K562 (cell line): ENCODE data around the gene MPHOSPH9. TPM values are rescaled to one million over a fixed set of nuclear protein-coding genes. Genes with fewer than 3 reads are reported as not detected.
A peak's percentile ranks its signal among the peaks of the same experiment; 100 is the strongest.

Source experiments
- ATAC-seq: fragments of 200-7000 bp; cut with Tn5 transposase; 3 replicates; pipeline ENCODE4 v1.9.1; 2020; ENCODE audit warnings: moderate library complexity
- BruUV-seq: library from RNA; stranded (reverse); fragments of 400-500 nt; replicated peaks from 2 replicates; lab custom pipeline; 2021; lab: Mats Ljungman, UMichigan
- CTCF ChIA-PET: fragments of 300-600 bp; formaldehyde crosslinking; extraction: SDS; loops from one replicate; lab custom pipeline; 2021; ENCODE audit warnings: low intra/inter-chr PET ratio; lab: Yijun Ruan, JAX
- POLR2A ChIA-PET: fragments of 300-600, 350-650 bp; sonication (Branson Sonifier 250); formaldehyde crosslinking; extraction: SDS; loops from one replicate; lab custom pipeline; 2021; ENCODE audit warnings: antibody characterized with exemption, inconsistent platforms; lab: Yijun Ruan, JAX
- DNase-seq, 4 experiments: peaks; one replicate each; pipeline versions ENCODE4 v3.0.0 to v3.0.0-alpha.2; 2011 to 2018; ENCODE audit warnings: low spot score in 3 of 4, mixed read lengths in 3 of 4; ENCODE audit errors: extremely low read depth in 1 of 4
- FAIRE-seq: peaks from 2 replicates; lab custom pipeline; 2011; peaks lifted over from hg19 to GRCh38; lab: Jason Lieb, UNC
- H2AFZ ChIP-seq: 2 replicates; pipeline ENCODE4 v1.6.0; 2011; ENCODE audit warnings: low read depth, low read length, control low read depth, inconsistent platforms
- H3K27ac ChIP-seq: fragments of 200-600 bp; 3 replicates; pipeline ENCODE4 v1.8.0; 2011; ENCODE audit warnings: low read depth, mild to moderate bottlenecking, control low read depth, inconsistent platforms, low read length, moderate library complexity, mixed read lengths; ENCODE audit errors: extremely low read depth
- H3K27me3 ChIP-seq, 2 experiments: fragments of 300-600 bp in 1 of 2; 2 replicates in 1 of 2; 3 replicates in 1 of 2; pipeline versions ENCODE4 v1.6.0 to v1.8.0; 2011; ENCODE audit warnings: inconsistent platforms in 2 of 2, low read length in 2 of 2, mild to moderate bottlenecking in 1 of 2, mixed read lengths in 1 of 2, moderate library complexity in 1 of 2; ENCODE audit not compliant: control insufficient read depth in 2 of 2, insufficient read depth in 2 of 2
- H3K36me3 ChIP-seq: fragments of 300-600 bp; 3 replicates; pipeline ENCODE4 v1.8.0; 2011; ENCODE audit warnings: mild to moderate bottlenecking, low read length, inconsistent platforms; ENCODE audit not compliant: control insufficient read depth, insufficient read depth
- H3K4me1 ChIP-seq, 2 experiments: fragments of 200-600 bp in 1 of 2; replicated peaks in 1 of 2; 2 replicates in 1 of 2; 3 replicates in 1 of 2; pipeline versions ENCODE4 v1.5.1 to v1.8.0; 2011; ENCODE audit warnings: inconsistent platforms in 2 of 2, low read length in 2 of 2, mild to moderate bottlenecking in 1 of 2, mixed read lengths in 1 of 2, moderate library complexity in 1 of 2; ENCODE audit not compliant: control insufficient read depth in 2 of 2, insufficient read depth in 2 of 2
- H3K4me2 ChIP-seq: 2 replicates; pipeline ENCODE4 v1.6.1; 2011; ENCODE audit warnings: low read length, control low read depth, inconsistent platforms, mixed read lengths; ENCODE audit not compliant: insufficient read depth
- H3K4me3 ChIP-seq: fragments of 200-600 bp; sonication (generic), shearing (Covaris generic); 2 replicates; pipeline ENCODE4 v1.5.1; 2016; ENCODE audit warnings: control low read depth, inconsistent platforms
- H3K79me2 ChIP-seq: fragments of 200-600 bp; 3 replicates; pipeline ENCODE4 v1.8.0; 2011; ENCODE audit warnings: low read length, inconsistent platforms; ENCODE audit not compliant: control insufficient read depth, insufficient read depth
- H3K9ac ChIP-seq, 2 experiments: 2 replicates each; pipeline versions ENCODE4 v1.6.0 to v1.6.1; 2011; ENCODE audit warnings: low read depth in 2 of 2, low read length in 2 of 2, control low read depth in 1 of 2, inconsistent platforms in 1 of 2, mild to moderate bottlenecking in 1 of 2, mixed read lengths in 1 of 2; ENCODE audit not compliant: insufficient read depth in 1 of 2
- H3K9me1 ChIP-seq: one replicate; pipeline ENCODE4 v1.6.0; 2011; ENCODE audit warnings: inconsistent platforms, mild to moderate bottlenecking, low read length, moderate library complexity; ENCODE audit not compliant: control insufficient read depth, insufficient read depth
- H3K9me3 ChIP-seq: replicated peaks from 2 replicates; pipeline ENCODE4 v1.5.1; 2011; ENCODE audit warnings: low read depth, low read length, inconsistent platforms; ENCODE audit not compliant: control insufficient read depth, insufficient read depth
- H4K20me1 ChIP-seq: replicated peaks from 2 replicates; pipeline ENCODE4 v1.6.1; 2011; ENCODE audit warnings: low read length, inconsistent platforms, mixed read lengths; ENCODE audit not compliant: control insufficient read depth, insufficient read depth
- NFIC ChIP-seq: fragments of 450-650 bp; IDR thresholded peaks from 2 replicates; pipeline ENCODE4 v1.6.1; 2017; ENCODE audit warnings: mild to moderate bottlenecking, inconsistent platforms
- WGBS: fragments of 100-300 bp; shearing (Covaris generic); methylation state at CpG from one replicate; pipeline ENCODE4 v1.1.6; 2016; ENCODE audit warnings: low coverage, mixed read lengths; ENCODE audit not compliant: insufficient coverage; ENCODE audit errors: missing lambda C conversion rate; 5-methylcytosine and 5-hydroxymethylcytosine counted together
- in situ Hi-C: fragments of 300-500 bp; cut with MboI; formaldehyde crosslinking; loops from 4 replicates; pipeline ENCODE4 v1.15.0; 2018; ENCODE audit warnings: inconsistent platforms, mixed read lengths
- intact Hi-C: fragments of 100-400 bp; cut with micrococcal nuclease; formaldehyde crosslinking; loops from 2 replicates; pipeline ENCODE4 v1.14.2; 2022
- polyA plus RNA-seq, 8 experiments: library from polyadenylated mRNA; depleted of rRNA in 4 of 8; stranded (reverse) in 5 of 8; unstranded in 3 of 8; fragments of >200 nt; fragmentation: Nextera tagmentation in 2 of 8; fragmentation: Illumina TruSeq in 1 of 8; extraction: Ambion mirVana in 2 of 8; extraction: Trizol in 1 of 8; gene quantifications; 2 replicates each; pipeline versions ENCODE4 v1.2.1 to v1.2.3, GENCODE V29; 2011 to 2014; ENCODE audit warnings: inconsistent platforms in 1 of 8, missing spikeins in 1 of 8
- total RNA-seq, 7 experiments: library from RNA; depleted of rRNA in 6 of 7; stranded (reverse); fragments of >200 nt in 6 of 7; fragmentation: Illumina TruSeq in 2 of 7; extraction: Trizol in 2 of 7; gene quantifications; 2 replicates each; pipeline versions ENCODE4 v1.2.1 to v1.2.3, GENCODE V29; 2011 to 2021; ENCODE audit warnings: low replicate concordance in 1 of 7
- TF ChIP-seq, protein P1 (sequence below): fragments of 450-650 bp; formaldehyde crosslinking; IDR thresholded peaks from 2 replicates; pipeline ENCODE4 v1.4.0; 2020; ENCODE audit warnings: mild to moderate bottlenecking, moderate library complexity
- TF ChIP-seq, protein P2 (sequence below): sonication (generic); formaldehyde crosslinking; IDR thresholded peaks from 2 replicates; pipeline ENCODE4 v1.8.1; 2023; ENCODE audit warnings: missing genetic modification reagents, mild to moderate bottlenecking, borderline replicate concordance

MPHOSPH9 gene
- total and polyA plus RNA-seq, 9 of the 15 experiments (the other 6 are each of a cell fraction or from before 2014, with no cell fraction given), result 14.2 to 103 (median 54.5) TPM

DNA sequence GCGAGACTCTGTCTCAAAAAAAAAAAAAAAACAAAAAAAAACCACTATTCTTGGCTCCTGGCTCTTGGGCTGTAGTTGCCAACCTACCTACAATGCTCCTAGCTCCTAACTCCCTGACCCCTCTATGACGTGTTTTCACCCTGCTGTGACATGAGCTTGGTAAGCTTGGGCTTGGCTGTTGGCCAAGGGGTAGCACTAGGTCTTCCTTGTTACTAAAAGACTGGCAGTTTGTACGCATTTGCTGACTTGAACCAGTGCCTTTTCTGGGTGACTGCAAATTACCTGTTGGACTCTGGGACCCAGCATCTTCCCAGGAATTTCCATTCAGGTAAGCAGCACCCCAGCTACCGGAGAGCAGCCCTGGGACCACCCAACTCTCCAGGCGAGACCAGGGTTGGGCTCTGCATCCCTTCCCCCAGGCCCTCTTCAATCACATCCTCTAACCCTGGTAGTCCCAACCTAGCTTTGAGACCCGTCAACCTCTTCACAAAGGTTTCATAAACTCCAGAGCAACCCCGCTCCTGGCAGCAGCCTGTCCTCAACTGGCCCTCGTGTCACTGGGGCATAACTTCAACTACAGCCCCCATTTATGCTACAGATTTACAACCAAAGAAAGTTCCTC, 30.4 kb upstream of the MPHOSPH9 start:
- 84% methylated on average over 7 of the region's 8 CpGs for WGBS
- Histone ChIP-seq H3K4me2 (no peak overlapping the region), H2AFZ (no peak overlapping the region), H3K9me1 (no peaks in the 10 kb centered on the region), H4K20me1 (no peaks in the 10 kb centered on the region), H3K9me3 (no peaks in the 10 kb centered on the region), H3K4me3 (no peak overlapping the region), H3K27ac (no peak overlapping the region), H3K4me1 (peaks cover 5 to 18% of the 10 kb centered on the region in 2 experiments; a peak in 4 of 5 replicates), H3K36me3 (peaks cover 71% of the 10 kb centered on the region), H3K79me2 (peaks cover 6% of the 10 kb centered on the region; the same call in 1 of the 3 replicates), H3K9ac (0 out of 4 replicates have a peak overlapping the region, but pooled peaks of 1 of the 2 experiments have one; percentile 35), H3K27me3 (no peaks in the 10 kb centered on the region)
- ChIA-PET POLR2A (interaction anchor here (0.6 to 0.8 kb wide), 3 partner anchors 9 to 30 kb away, joined by 3 to 5 read pairs (median 4); partner anchors contain the start of genes MPHOSPH9 and MTRFR), CTCF (no interaction called here)
- intact Hi-C loops (no loop called here), in situ Hi-C loops (no loop called here)
- 0 out of 2 replicates have a peak, but pooled peaks have one; percentile 25 for TF ChIP-seq NFIC
- TF ChIP-seq, protein P1, sequence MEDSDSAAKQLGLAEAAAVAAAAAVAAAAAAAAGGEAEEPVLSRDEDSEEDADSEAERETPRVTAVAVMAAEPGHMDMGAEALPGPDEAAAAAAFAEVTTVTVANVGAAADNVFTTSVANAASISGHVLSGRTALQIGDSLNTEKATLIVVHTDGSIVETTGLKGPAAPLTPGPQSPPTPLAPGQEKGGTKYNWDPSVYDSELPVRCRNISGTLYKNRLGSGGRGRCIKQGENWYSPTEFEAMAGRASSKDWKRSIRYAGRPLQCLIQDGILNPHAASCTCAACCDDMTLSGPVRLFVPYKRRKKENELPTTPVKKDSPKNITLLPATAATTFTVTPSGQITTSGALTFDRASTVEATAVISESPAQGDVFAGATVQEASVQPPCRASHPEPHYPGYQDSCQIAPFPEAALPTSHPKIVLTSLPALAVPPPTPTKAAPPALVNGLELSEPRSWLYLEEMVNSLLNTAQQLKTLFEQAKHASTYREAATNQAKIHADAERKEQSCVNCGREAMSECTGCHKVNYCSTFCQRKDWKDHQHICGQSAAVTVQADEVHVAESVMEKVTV, result no peak
- no peak for ATAC-seq
- no TSS peak for BruUV-seq
- no peak for DNase-seq
- no peak for FAIRE-seq

DNA sequence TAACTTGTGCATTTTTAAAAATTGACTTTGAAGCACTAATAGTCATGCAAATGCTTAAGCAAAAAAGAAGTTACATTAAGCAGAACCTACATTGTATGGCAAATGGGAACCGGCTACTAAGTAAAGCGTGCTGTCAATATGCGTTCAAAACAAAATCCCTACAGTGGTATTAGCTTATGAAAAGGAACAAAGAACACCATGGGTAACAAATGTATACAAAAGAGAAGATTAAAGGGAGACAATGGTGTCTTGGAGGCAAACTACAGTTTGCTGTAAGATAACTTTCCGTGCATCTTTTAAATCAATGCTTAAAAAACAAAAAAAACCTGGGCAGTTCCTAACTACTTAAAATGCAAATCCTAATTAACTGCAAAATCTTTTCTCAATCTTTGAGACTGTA, 28.3 kb upstream of the MPHOSPH9 start:
- POLR2A ChIA-PET, result no interaction called here
- Histone ChIP-seq H3K27ac (no peak overlapping the region), H3K9ac (no peak overlapping the region), H4K20me1 (no peaks in the 10 kb centered on the region), H2AFZ (no peak overlapping the region), H3K4me1 (peaks cover 4 to 5% of the 10 kb centered on the region in 2 experiments; a peak in 4 of 5 replicates), H3K9me3 (no peaks in the 10 kb centered on the region), H3K4me3 (no peak overlapping the region), H3K36me3 (peaks cover 77% of the 10 kb centered on the region), H3K9me1 (no peaks in the 10 kb centered on the region), H3K79me2 (no peaks in the 10 kb centered on the region), H3K4me2 (no peak overlapping the region), H3K27me3 (no peaks in the 10 kb centered on the region)
- DNase-seq (no peak), FAIRE-seq (peak; percentile 6), ATAC-seq (no peak)
- TSS peak; percentile 67 for BruUV-seq
- CTCF ChIA-PET, result no interaction called here
- in situ Hi-C loops (no loop called here), intact Hi-C loops (no loop called here)
- 88% methylated on average over 4 of the region's 4 CpGs for WGBS
- TF ChIP-seq, protein P2, sequence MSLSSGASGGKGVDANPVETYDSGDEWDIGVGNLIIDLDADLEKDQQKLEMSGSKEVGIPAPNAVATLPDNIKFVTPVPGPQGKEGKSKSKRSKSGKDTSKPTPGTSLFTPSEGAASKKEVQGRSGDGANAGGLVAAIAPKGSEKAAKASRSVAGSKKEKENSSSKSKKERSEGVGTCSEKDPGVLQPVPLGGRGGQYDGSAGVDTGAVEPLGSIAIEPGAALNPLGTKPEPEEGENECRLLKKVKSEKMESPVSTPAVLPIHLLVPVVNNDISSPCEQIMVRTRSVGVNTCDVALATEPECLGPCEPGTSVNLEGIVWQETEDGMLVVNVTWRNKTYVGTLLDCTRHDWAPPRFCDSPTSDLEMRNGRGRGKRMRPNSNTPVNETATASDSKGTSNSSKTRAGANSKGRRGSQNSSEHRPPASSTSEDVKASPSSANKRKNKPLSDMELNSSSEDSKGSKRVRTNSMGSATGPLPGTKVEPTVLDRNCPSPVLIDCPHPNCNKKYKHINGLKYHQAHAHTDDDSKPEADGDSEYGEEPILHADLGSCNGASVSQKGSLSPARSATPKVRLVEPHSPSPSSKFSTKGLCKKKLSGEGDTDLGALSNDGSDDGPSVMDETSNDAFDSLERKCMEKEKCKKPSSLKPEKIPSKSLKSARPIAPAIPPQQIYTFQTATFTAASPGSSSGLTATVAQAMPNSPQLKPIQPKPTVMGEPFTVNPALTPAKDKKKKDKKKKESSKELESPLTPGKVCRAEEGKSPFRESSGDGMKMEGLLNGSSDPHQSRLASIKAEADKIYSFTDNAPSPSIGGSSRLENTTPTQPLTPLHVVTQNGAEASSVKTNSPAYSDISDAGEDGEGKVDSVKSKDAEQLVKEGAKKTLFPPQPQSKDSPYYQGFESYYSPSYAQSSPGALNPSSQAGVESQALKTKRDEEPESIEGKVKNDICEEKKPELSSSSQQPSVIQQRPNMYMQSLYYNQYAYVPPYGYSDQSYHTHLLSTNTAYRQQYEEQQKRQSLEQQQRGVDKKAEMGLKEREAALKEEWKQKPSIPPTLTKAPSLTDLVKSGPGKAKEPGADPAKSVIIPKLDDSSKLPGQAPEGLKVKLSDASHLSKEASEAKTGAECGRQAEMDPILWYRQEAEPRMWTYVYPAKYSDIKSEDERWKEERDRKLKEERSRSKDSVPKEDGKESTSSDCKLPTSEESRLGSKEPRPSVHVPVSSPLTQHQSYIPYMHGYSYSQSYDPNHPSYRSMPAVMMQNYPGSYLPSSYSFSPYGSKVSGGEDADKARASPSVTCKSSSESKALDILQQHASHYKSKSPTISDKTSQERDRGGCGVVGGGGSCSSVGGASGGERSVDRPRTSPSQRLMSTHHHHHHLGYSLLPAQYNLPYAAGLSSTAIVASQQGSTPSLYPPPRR, result no peak
